Upper lobe of left lung (tissue), 6 donors: Measurements from ENCODE around the gene DERA. TPM values are rescaled to one million over a fixed set of nuclear protein-coding genes. Genes with fewer than 3 reads are reported as not detected.

Experiments used
- ATAC-seq, 2 donors: fragments of 200-7000 bp; cut with Tn5 transposase; one replicate each; pipeline ENCODE4 v1.9.1; 2022; ENCODE audit warnings: mild to moderate bottlenecking in 2 of 2, moderate library complexity in 2 of 2; ENCODE audit not compliant: low FRiP score in 2 of 2
- DNase-seq, 2 donors: peaks; one replicate each; pipeline ENCODE4 v3.0.0-alpha.2; 2019 to 2020
- H3K27ac ChIP-seq, 4 donors: fragments of 200-600 bp; sonication (generic); one replicate each; pipeline ENCODE4 v1.5.1; 2016 to 2019
- H3K27me3 ChIP-seq, 4 donors: fragments of 200-600 bp; sonication (generic); one replicate each; pipeline ENCODE4 v1.5.1; 2017 to 2019
- H3K36me3 ChIP-seq, 4 donors: fragments of 200-600 bp; sonication (generic); one replicate each; pipeline ENCODE4 v1.5.1; 2016 to 2019
- H3K4me1 ChIP-seq, 4 donors: fragments of 200-600 bp; sonication (generic); one replicate each; pipeline ENCODE4 v1.5.1; 2018 to 2019
- H3K4me3 ChIP-seq, 4 donors: fragments of 200-600 bp; sonication (generic); one replicate each; pipeline ENCODE4 v1.5.1; 2017 to 2019; ENCODE audit warnings: mild to moderate bottlenecking in 2 of 4, moderate library complexity in 1 of 4
- H3K9me3 ChIP-seq, 4 donors: fragments of 200-600 bp; sonication (generic); one replicate each; pipeline ENCODE4 v1.5.1; 2018 to 2019
- EP300 ChIP-seq, 4 donors: sonication (generic); formaldehyde crosslinking; IDR thresholded peaks; one replicate each; pipeline ENCODE4 v1.5.1; 2017; ENCODE audit warnings: antibody characterized with exemption in 4 of 4, control low read depth in 2 of 4
- POLR2A ChIP-seq, 4 donors: fragments of 450-650 bp; IDR thresholded peaks; one replicate each; pipeline ENCODE4 v1.5.1; 2016 to 2017; ENCODE audit warnings: antibody characterized with exemption in 4 of 4, mild to moderate bottlenecking in 2 of 4
- POLR2AphosphoS5 ChIP-seq, 2 donors: sonication (generic); formaldehyde crosslinking; IDR thresholded peaks; one replicate each; pipeline ENCODE4 v1.5.1; 2017; ENCODE audit warnings: antibody characterized with exemption in 2 of 2
- WGBS, 2 donors: methylation state at CpG; one replicate each; pipeline ENCODE4 v1.1.5; 2017 to 2018; 5-methylcytosine and 5-hydroxymethylcytosine counted together
- total RNA-seq, 6 donors: library from RNA; depleted of rRNA in 4 of 6; stranded (reverse); fragments of >200 nt in 4 of 6; gene quantifications; one replicate each; pipeline versions ENCODE4 v1.1.0 to v1.2.1, GENCODE V29; 2016 to 2021
- TF ChIP-seq, protein P1 (sequence below), 6 experiments: fragments of 450-650 bp in 4 of 6; fragments of 200-600 bp in 2 of 6; sonication (generic) in 2 of 6; IDR thresholded peaks; one replicate each; pipeline ENCODE4 v1.5.1; 2016 to 2019; ENCODE audit warnings: antibody characterized with exemption in 6 of 6
- donor health status: DM: no; HTN: no; CAD: no; lungs with moderate emphysema.
- donor health status: DM: no; HTN: yes; CAD: no; lungs with severe emphysema.

Gene DERA
- total RNA-seq, 6 donors from 2014 or later, result 13.6 to 63.8 (median 39.2) TPM

DNA sequence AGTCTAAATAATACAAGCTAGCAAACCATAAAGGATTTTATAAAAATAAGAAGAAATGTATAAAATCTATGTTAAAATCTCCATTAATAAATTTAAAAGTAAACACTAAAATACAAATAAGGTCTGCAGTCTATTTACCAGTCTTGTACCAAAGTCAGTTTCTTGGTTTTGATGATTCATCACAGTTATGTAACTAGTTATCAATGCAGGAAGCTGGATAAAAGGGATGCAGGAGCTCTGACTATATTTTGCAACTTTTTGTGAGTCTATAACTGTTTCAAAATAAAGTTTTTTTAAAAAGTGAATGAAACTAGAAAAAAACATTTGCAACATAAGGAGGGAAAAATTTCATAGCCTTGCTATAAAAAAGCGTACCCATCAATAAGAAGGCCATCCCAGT lies 151.5 kb downstream of the DERA start:
- Histone ChIP-seq H3K9me3 (no peaks in the 10 kb centered on the region), H3K27ac (no peak overlapping the region), H3K27me3 (no peaks in the 10 kb centered on the region), H3K36me3 (no peaks in the 10 kb centered on the region), H3K4me1 (no peaks in the 10 kb centered on the region), H3K4me3 (no peak overlapping the region)
- ATAC-seq (no peak), DNase-seq (no peak)
- TF ChIP-seq EP300 (IDR thresholded peaks at IDR 0.05) (no peak), POLR2AphosphoS5 (IDR thresholded peaks at IDR 0.05) (no peak), POLR2A (IDR thresholded peaks at IDR 0.05) (no peak)
- TF ChIP-seq, protein P1, sequence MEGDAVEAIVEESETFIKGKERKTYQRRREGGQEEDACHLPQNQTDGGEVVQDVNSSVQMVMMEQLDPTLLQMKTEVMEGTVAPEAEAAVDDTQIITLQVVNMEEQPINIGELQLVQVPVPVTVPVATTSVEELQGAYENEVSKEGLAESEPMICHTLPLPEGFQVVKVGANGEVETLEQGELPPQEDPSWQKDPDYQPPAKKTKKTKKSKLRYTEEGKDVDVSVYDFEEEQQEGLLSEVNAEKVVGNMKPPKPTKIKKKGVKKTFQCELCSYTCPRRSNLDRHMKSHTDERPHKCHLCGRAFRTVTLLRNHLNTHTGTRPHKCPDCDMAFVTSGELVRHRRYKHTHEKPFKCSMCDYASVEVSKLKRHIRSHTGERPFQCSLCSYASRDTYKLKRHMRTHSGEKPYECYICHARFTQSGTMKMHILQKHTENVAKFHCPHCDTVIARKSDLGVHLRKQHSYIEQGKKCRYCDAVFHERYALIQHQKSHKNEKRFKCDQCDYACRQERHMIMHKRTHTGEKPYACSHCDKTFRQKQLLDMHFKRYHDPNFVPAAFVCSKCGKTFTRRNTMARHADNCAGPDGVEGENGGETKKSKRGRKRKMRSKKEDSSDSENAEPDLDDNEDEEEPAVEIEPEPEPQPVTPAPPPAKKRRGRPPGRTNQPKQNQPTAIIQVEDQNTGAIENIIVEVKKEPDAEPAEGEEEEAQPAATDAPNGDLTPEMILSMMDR (IDR thresholded peaks at IDR 0.05), result no peak
- WGBS, 2 donors, result 84 to 91% methylated on average over 1 of the region's 1 CpG

DNA sequence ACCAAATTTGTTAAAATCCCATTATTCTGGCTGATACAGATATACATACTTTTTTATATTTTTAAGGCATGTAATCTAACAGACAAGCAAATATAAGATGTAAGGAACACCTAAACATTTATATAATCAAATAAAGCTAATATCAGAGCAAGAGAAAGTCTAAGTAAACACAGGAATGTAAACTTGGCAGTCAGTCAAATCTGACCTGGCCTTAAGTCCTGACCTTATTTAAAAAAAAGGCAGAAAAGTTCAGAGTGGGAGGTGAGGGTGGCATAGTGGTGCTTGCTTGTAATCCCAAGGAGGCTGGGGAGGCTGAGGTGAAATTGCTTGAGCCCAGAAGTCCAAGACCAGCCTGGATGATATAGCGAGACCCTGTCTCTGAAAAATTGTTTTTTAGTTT lies 152.6 kb downstream of the DERA start:
- no peak for TF ChIP-seq POLR2A (IDR thresholded peaks at IDR 0.05)
- TF ChIP-seq EP300 (IDR thresholded peaks at IDR 0.05), result no peak
- TF ChIP-seq, protein P1 (IDR thresholded peaks at IDR 0.05), result no peak
- TF ChIP-seq POLR2AphosphoS5 (IDR thresholded peaks at IDR 0.05), result no peak
- H3K27me3 ChIP-seq, result no peaks in the 10 kb centered on the region
- no peaks in the 10 kb centered on the region for H3K4me1 ChIP-seq
- H3K36me3 ChIP-seq, result no peaks in the 10 kb centered on the region
- no peaks in the 10 kb centered on the region for H3K9me3 ChIP-seq
- no peak for DNase-seq
- no peak for ATAC-seq
- H3K4me3 ChIP-seq, result no peak overlapping the region
- 80 to 96% methylated on average over 1 of the region's 1 CpG for WGBS, 2 donors
- H3K27ac ChIP-seq, result no peak overlapping the region

DNA sequence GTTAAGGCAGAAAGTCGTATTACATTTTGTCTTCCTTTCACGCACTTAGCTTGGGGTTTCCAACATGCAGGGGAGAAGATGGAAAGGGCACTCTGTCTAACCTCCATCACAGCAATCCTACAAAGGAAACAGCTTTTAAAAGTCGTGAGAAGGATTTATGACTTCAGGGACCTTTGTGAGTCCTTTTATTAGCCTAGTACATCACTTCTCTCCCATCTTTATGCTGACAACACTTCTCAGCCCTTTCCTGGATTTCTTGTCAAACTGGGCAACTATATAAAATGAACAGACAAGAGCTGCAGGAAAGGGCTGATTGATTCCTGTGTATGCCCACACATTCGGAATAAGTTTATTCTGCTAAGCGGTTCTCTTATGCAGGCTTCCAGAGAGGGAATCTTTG lies 159.0 kb downstream of the DERA start:
- TF ChIP-seq EP300 (IDR thresholded peaks at IDR 0.05), result no peak
- no peak for TF ChIP-seq POLR2A (IDR thresholded peaks at IDR 0.05)
- TF ChIP-seq POLR2AphosphoS5 (IDR thresholded peaks at IDR 0.05), result no peak
- TF ChIP-seq, protein P1 (IDR thresholded peaks at IDR 0.05), result no peak
- Histone ChIP-seq H3K9me3 (no peaks in the 10 kb centered on the region), H3K27ac (no peak overlapping the region), H3K27me3 (no peaks in the 10 kb centered on the region), H3K4me3 (no peak overlapping the region), H3K36me3 (no peaks in the 10 kb centered on the region), H3K4me1 (no peaks in the 10 kb centered on the region)
- DNase-seq (no peak), ATAC-seq (no peak)
- 49 to 55% methylated on average over 5 of the region's 5 CpGs for WGBS, 2 donors

DNA sequence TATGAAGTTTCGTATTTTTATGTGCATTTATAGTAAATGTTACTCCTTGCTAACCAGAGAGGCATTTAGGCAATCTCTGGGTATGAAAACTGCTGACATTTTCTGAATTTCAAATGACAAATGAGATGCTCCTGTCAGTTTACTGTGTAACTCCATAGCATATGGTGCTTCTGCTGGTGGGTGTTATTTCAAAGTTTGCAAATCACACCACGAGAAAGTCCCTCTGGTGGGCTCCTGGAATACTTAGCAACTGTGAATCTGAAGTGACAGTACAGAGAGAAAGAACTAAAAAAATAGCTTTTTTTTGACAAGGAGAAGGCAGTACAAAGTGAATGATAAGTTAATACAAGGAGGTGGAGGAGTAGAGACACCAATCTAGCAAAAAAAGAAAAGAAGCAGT lies 161.5 kb downstream of the DERA start:
- Histone ChIP-seq H3K27me3 (no peaks in the 10 kb centered on the region), H3K36me3 (no peaks in the 10 kb centered on the region), H3K4me3 (no peak overlapping the region), H3K27ac (no peak overlapping the region), H3K4me1 (no peaks in the 10 kb centered on the region), H3K9me3 (no peaks in the 10 kb centered on the region)
- DNase-seq (no peak), ATAC-seq (no peak)
- no peak for TF ChIP-seq POLR2A (IDR thresholded peaks at IDR 0.05)
- TF ChIP-seq, protein P1 (IDR thresholded peaks at IDR 0.05), result no peak
- TF ChIP-seq EP300 (IDR thresholded peaks at IDR 0.05), result no peak
- TF ChIP-seq POLR2AphosphoS5 (IDR thresholded peaks at IDR 0.05), result no peak
- 65 to 77% methylated on average over 2 of the region's 2 CpGs for WGBS, 2 donors

DNA sequence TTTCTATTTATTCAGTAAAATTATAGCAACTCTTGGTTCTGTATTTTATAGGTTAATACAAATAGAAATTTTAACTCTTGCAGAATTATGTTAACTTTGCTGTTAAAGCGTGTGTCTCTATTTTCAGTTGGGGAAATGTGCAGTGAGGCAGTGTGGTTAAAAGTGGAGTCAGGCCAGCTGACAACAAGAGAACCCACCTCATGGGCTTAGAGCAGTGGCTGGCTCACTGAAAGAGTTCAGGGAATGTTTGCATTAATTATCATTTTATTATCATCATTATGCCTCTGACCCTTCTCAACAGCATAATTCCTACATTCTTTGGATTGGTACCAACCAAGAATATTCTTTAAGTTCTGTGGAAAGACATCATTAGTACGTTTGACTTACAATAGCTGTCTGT lies 163.8 kb downstream of the DERA start:
- H3K36me3 ChIP-seq, result no peaks in the 10 kb centered on the region
- DNase-seq (no peak), ATAC-seq (no peak)
- H3K4me1 ChIP-seq, result no peaks in the 10 kb centered on the region
- H3K27me3 ChIP-seq, result no peaks in the 10 kb centered on the region
- no peaks in the 10 kb centered on the region for H3K9me3 ChIP-seq
- H3K4me3 ChIP-seq, result no peak overlapping the region
- H3K27ac ChIP-seq, result no peak overlapping the region
- 72 to 74% methylated on average over 2 of the region's 2 CpGs for WGBS, 2 donors
- TF ChIP-seq, protein P1 (IDR thresholded peaks at IDR 0.05), result no peak
- TF ChIP-seq EP300 (IDR thresholded peaks at IDR 0.05) (no peak), POLR2A (IDR thresholded peaks at IDR 0.05) (no peak), POLR2AphosphoS5 (IDR thresholded peaks at IDR 0.05) (no peak)
